Stimulated activated CD8-positive, alpha-beta memory T cell treated with anti-CD3 and anti-CD28 coated beads, Interleukin-7, amount 100 ng/mL, for 24 hours (primary cell): ENCODE results near the gene IFI27L1.

ENCODE experiments used
- DNase-seq: peaks from one replicate; pipeline ENCODE4 v3.0.0-alpha.2; 2020; ENCODE audit warnings: low read depth

Gene IFI27L1, protein sequence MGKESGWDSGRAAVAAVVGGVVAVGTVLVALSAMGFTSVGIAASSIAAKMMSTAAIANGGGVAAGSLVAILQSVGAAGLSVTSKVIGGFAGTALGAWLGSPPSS

DNA sequence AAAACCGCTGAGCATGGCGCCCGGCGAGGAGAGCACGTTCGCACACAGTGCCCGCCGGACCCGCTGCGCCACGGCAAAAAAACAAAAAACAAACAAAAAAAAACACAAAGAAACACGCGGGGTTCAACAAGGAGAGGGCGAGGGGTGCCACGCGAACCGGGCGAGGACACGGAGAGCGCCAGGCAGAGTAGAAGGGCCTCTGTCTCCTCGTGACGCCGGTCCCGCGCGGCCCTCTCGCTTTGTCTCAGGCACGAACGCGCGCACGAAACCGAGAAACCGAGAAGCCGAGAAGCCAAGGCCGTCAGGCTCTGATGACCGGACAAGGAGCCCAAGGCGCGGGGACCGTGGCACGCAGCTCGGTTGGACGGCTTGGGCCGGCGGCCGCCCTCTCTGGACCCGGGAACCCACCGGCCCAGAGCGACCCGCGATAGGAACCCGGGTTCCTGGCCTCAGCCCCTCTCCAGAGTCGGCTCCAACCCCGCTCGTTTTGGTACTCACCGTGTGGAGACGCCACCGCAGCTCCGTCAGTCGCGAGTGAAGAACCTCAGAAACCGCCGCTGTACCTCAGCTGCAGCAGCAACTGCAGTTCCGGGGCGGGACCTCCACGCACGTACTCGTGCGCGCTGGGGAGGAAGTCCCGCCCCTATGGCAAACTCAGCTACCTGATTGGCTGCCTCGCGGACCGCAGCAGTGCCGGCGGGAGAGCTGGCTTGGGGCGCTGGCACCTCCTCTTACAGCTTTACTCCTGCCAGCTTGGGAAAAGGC is at the start of gene IFI27L1, which contains the start of gene DDX24:
IFI27L1 (plus strand) TSS at position 690 of the 765 bp plus-strand sequence. CDS start 15,628 bp downstream, outside the sequence.
DDX24 (minus strand) TSS at position 582 of the 765 bp plus-strand sequence. CDS start 1,460 bp downstream, outside the sequence.
- peak; percentile 94 for DNase-seq

DNA sequence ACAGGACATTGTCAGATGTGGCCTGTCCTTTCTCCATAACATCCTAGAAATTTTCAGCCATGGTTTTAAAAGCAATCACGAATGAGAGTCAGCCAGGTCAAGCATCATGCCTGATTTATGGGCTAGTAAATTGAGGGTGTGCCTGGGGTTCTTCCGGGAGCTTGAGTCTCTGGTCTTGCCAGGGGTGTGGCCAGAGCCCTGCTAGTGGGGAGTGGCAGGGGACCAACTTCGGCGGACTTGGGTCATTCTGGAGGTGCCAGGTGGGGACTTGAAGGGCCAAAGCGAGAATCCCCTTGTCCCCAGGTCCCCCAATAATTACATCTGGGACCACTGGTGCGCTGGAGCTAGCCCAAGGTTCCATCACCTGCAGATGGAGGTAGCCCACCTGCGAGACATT is 49.2 kb upstream of the IFI27L1 start:
- DNase-seq: no peak

DNA sequence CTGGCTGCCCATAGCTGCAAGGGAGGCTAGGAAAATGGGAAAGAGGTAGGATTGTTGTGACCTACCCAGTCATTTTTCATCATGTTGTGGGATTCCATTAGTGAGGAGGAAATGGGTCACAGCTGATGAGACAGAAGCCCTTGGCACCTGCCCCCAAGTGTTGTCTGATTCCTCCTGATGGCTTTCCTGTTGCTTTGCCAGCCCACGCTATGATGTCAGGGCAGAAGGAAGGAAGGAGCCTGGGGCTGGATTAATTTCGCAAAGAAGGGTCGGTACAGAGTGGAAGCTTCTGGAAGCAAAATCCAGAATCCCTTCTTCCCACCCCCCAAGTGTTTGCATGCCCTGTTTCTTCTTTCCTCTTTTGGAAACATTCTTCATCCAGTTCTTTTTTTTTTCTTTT is 46.2 kb upstream of the IFI27L1 start:
- DNase-seq: no peak

DNA sequence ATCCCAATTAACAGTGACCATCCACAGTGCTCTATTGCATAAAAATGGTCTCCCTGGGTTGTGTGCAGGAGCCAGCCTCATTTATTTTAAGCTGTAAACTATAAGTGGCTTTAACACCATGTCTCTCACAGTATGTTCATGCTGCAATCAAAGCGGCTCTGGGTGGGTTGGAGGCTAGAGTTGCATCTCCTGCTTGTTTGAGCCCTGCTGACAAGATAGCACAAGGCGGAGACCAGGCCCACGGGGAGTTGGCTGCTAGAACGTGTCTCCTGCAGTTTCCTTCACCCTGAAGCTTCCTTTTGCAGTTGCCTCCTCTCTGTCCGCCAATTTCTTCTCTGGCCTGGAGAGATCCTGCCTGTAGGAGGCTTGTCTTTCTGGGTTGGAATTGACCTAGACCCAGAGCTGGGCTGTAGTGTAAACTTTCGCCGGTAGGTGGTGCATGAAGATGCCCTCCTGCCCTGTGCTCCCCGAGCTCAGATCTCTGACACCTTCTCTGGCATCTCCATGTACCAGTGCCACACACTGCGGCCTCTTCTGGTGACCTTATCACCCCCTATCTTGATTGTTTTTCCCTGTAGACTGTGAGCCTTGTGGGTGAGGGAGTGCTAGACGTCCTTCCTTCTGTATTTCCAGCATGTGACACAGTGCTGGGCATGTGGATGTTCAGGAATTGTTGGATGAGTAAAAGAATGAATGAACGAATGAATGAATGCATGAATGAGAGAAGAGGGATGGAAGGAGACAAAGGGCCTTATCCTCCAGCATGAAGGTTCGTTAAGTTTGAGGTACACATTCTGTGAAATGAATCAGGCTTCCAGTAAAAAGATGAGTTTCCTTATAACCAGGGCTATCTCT is 44.6 kb upstream of the IFI27L1 start:
- DNase-seq: peak; percentile 63

DNA sequence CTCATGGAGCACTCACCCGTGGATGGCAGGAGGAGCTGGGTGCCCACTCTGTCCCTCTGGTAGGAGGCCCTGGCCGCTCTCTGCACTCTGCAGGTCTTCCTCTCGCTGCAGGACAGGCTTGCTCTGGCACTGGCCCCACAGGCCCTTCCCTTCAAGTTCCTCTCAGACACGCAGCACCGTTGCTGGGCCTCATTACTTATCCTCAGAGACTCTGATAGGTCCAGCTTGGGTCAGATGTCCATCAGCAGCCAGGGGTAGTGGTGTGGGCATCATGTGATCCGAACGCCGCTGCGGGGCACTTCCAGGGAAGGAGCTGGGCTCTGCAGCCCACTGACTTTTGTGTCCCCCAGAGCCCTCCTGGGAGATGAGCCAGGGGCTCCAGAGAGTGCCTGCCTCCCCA is 43.2 kb upstream of the IFI27L1 start:
- DNase-seq: no peak

DNA sequence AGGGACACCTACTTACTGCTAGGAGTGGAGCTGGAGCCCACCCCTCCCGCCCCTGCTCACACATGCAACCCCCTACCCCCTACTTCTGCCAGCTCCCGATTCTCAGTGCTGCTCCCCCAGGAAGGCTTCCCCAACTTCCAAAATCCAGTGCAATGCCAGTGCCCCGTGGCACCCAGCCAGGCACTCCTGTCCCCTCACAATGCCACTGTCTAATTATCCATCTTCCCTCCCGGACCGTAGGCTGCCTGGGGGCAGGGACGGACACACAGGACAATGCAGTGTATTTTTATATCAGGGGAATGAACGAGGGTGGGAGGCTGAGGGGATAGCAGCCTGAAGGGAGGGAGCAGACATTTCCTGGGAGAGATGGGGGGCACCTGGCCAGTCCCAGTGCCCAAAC is 42.6 kb upstream of the IFI27L1 start:
- no peak for DNase-seq

DNA sequence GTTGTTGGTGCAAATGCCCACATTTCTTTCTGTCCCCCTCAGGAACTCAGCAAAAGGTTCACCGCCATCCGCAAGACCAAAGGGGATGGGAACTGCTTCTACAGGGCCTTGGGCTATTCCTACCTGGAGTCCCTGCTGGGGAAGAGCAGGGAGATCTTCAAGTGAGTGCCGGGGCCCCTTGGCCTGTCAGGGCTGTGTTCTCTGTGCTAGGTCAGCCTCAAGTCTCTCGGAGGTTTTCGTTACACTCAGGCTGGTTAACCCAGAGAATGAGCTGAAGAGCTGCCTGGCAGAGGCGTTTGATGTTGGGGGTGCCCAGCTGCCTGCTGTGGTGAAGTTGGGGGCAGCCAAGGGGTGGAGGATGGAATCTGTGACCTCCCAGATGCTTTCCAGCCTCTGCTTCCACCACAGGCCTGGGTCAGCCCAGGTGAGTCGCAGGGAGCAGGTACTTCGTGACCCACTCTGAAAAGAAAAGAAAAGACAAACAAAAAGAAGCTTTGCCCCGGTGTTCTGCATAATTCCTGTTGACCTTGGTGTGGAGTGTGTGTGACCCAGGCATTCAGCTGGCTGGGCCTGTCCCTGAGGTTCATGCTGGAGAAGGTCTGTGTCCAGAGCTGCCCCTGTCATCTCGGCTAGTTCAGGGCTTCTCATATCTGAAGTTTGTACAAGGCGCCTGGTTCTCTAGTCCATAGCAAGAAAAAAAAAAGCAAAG is 42.0 kb upstream of the IFI27L1 start:
- DNase-seq: no peak

DNA sequence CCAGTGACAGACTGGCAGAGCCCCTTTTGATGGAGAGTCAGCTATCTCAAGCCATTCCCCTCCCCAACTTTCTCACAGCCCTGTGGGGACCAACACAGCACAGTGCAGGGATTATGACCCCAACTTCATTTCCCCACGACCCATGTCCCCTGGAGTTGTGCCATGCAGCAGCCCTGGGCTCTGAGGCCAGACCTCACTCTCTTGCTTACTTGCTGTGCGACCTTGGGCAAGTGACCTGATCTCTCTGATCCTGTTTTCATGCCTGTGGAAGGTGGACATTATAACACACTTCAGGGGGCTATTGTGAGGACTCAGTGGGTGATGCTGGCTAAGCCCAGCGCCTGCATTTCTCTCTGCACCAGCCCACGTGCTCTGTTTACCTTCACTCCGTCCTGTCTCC is 40.9 kb upstream of the IFI27L1 start:
- no peak for DNase-seq

DNA sequence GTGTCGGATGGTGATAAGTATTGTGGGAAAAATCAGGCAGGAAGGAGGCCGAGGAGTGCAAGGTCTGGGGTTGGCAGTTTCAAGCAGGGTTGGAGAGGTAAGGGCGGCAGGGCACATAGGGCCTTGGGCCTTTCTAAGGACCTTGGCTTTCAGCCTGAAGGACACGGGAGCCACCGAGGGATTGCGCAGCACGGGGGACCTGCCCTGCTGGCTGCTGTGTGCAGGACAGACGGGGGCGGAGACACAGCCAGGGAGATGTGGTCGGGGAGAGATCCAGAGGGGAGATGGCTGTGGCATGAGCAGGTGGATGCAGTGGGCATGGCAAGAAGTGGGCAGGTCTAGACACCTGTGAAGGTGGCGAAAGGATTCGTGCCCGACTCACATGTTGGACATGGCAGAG is 40.3 kb upstream of the IFI27L1 start:
- no peak for DNase-seq

DNA sequence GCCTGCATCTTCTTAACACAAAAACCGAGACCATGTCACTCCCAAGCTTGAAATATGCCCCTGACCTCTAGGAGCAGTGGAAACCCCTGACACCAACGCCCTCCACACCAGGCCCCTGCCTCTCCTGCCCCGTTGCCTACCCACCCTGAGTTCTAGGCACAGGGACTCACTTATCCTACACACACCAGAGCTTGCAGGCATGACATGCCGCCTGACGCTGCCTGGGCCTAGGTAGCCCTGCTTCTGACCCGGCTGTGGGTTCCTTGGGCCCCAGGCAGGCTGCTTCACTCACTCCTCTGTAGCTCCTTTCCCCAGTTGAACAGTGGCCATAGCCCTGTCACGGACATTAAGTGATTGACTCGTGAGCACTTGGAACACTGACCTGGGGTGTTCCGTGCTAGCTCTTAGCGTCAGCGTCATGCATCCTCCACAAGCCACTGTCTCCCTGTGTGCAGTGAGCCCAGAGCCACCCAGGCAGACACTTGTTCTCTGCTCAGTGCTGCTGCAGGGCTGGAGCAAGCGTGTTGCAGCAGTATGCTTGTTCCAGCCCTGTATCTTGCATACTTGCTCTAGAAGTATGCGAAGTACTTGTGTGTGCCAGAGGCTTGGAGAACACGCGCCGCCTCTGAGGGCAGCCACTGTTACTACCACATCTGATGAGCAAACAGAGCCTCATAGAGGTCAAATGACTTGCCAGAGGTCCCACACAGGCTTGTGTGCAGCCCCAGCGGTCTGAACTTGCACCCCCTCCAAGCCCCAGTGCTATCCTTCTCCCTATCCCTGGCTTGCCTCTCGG is 39.4 kb upstream of the IFI27L1 start:
- no peak for DNase-seq

DNA sequence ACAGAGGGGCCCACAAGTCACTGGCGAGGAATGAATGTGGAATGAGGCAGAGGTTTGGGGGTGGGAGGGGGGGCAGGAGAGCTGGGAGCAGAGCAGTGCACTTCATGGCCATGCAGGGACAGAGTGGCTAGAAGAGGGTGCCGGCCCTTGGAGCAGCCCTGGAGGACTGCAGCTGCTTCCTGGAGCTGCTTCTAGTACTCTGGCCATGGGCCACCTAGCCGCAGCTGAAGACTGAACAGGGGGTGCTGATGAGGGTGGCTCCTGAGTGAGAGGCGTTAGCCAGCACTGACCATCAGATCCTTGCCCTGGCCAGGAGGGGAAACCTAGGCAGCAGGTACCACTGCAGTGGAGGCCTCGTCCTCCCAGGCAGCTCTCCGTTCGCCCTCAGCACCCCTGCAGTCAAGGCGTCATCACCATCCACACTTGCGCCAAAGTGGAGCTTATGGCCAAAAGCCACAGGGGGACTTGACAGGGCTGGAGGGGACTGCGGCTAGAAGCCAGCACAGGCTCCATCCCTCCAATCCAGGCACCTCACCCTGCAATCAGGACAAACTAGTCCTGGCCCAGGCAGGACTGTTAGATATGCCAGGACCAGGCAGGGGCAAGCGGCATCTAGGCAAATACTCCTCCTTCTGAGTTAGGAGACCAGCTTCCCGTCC is 38.5 kb upstream of the IFI27L1 start:
- DNase-seq: no peak

DNA sequence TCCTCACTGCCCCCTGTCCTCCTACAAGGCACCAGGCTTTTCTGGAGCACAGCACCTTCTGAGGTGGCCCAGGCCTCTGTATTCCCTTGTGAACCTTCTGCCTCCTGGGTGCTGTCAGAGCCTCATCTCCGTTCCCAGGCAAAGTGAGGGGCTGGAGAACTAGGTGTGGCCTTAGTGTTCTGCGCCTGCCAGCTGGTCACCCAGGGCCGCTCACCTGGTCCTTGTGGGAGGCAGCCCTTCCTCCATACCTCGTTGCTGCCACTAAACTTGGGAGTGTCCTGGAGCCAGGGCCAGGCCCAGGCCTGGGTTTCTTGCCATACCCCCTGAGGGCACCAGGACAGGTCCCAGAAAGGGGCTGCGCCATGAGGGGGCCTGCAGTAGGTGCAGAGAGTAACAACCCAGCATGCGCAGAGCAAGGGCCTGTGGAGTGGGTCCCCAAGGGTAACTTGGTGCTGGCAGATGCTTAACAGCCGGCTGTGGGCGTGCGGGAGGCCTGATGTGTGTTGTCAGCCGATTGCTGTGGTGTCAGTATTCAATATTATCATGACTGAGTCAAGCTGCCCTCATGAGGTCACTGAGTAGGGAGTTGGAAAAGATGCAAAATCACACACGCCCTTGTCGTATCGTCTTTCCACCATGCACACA is 37.9 kb upstream of the IFI27L1 start:
- DNase-seq: no peak

DNA sequence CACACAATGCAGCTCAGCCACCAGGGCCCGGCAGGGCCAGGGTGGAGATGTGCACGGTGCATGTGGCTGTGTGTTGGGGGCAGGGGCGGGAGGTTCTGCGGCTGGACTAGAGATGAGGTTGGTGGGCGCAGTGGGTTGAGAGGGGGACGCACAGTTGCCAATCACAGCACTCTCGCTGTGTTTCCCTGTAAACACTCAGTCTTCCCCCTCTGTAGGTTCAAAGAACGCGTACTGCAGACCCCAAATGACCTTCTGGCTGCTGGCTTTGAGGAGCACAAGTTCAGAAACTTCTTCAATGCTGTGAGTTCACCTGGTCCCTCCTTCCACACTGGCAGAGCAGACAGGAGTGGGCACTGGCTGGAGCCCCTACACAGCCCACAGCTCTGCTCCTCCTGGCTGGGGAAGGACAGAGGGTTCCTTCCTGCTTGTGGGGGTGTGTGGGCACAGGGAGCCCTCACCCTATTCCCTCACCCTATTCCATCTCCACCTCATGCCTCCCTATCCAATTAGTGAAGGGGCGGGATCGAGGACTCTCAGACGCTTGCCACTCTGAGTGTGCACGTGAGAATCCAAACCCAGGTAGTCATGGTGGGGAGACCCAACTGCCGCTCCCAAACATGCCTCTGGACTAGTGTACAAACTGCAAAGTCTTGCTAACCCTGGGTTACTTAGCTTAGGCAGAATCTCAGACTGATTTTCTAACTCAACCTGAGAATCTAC is 37.2 kb upstream of the IFI27L1 start:
- DNase-seq: no peak

DNA sequence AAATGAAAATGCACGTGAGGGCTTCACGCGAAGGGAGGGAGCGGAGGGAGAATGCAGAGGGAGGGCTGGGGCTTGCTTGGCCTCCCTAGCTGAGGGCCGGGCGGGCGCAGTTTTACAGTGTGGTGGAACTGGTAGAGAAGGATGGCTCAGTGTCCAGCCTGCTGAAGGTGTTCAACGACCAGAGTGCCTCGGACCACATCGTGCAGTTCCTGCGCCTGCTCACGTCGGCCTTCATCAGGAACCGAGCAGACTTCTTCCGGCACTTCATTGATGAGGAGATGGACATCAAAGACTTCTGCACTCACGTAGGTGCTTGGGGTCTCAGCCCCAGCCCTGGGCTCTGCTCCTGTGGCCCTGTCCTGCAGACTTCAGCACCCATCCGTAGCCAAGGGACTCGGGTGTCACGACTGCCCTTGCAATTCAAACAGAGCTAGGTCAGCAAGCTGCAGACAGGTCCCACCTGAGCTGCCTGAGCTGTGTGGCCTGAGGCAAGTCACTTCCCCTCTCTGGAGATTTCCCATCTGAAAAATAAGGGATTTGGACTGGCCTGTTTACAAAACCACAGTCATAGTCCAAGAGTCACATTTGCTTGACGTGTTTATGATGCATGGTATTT is 36.5 kb upstream of the IFI27L1 start:
- DNase-seq: no peak

DNA sequence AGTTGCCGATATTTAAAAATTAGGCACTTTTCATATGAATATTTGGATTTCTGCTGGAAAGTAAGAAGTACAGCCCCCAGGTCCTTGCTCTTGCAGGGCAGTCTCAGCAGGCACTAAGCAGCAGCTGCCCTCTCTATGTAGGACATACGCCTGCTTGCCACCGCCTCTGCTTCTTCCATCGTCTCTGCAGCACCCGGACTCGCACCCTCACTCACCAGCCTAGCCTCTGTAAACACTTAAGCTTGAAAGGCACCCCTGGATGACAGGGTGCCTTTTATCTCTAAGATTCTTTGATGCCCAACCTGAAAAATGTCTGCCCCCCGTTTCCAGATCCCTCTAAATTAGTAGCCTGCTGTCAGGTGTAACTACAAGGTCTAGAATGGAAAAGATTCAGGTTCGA is 36.0 kb upstream of the IFI27L1 start:
- DNase-seq: no peak

DNA sequence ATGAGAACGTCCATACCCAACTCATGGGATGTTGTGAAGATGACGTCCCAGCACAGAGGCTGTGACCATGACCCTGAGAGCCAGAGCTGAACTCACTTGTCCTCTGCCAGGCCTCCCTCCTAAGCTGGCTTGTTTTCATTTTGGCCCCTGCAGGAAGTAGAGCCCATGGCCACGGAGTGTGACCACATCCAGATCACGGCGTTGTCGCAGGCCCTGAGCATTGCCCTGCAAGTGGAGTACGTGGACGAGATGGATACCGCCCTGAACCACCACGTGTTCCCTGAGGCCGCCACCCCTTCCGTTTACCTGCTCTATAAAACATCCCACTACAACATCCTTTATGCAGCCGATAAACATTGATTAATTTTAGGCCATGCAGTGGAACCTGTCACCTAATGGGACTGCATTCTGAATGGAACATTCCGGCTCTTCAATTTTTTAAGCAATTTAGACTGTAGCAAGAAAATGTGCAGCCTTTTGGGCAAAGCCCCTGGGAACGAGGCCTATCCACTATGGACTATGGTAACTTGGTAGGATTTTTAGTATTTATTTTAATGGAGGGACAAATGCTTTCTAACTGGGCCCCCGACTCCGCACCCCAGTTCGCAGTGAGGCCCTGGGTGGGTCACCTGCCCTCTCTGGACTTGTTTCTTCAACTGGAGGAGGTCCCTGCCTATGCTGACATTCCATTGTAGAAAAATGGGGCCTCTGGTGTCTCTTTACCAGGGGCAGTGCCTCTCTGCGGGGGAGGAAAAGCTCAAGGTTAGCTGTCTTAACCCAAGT is 35.4 kb upstream of the IFI27L1 start:
- DNase-seq: no peak

DNA sequence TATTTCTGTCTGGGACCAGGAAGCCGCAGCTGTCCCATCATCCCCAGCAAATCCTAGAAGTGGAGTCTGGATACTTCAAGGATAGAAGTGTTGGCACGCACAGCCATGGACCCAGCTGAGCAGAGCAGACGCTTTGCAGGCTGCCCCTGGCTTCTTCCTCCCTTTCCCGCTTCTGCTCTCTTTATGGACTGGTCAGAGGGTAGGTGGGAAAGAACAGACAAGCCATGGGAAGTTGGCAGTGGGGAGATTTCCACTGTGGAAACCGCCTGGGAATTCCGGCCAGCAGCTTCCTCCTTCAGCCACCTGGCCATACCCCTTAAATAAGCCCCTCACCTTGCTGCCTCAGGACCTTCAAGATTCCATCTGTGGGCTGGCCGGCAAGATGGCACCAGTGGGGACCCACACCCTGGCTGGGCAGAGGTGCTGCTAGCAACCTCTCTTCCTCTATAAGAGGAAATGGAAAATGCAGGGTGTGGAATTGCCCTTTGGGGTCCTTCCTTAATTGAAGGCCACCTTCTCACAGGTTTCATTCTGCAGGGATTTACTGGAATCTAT is 34.3 kb upstream of the IFI27L1 start:
- no peak for DNase-seq

DNA sequence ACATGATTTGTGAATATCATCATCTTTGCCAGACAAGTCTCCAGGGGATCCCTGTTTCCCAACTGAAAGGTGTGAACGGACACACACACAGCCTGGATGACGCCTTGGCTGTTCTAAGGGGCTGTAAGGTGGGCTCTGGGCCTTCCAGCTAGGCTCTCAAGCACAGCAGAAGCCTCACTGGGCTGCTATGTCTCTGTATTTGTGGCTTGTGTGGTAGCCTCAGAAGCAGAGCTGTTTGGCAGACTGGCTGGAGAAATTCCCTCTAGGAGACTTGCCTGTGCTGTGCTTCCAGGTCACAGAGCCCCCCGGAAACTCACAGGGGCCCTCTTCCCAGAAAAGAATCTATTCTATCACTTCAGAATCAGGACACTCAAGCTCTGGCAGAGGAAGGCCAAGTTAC is 33.5 kb upstream of the IFI27L1 start:
- no peak for DNase-seq
